HL-60/S4 treated with retinoic acid at 250 ng/mL for 4 days and 3 days (cell line): ENCODE measurements around the gene WNT1.

Source experiments
- in situ Hi-C: fragments of 300-500 bp; cut with MboI; formaldehyde crosslinking; loops from 2 replicates; pipeline ENCODE4 v1.7.0; 2022; ENCODE audit warnings: low sequenced_read_pairs

Gene WNT1

DNA sequence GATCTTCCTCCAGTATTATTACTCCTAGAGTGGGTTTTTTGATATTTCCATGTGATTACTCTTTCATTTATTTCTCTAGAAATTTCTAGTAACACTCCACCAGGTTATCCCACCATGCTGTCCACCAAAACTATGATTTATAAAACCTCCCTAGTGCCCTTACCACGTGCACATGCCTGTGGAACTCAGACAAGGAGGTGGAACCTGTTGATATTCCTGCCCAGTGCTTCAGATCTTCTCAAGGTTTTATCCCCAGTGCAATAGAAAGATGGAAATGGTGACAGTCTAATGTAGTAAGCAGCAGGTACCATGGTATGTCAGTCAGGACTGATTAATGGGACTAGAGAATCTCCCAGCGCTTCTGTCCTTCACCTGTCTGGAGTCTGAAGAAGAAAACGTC, 17.3 kb upstream of the WNT1 start:
- in situ Hi-C loops: no loop called here

- in situ Hi-C loops: no loop called here
These were observed 16.8 kb upstream of the WNT1 start for GRCh38 chr12:48961331-48961730.

GRCh38 chr12:48961801-48962200, 16.3 kb upstream of the WNT1 start:
- in situ Hi-C loops: no loop called here

GRCh38 chr12:48965298-48965838, 12.8 kb upstream of the WNT1 start:
- in situ Hi-C loops: no loop called here

- in situ Hi-C loops: no loop called here
These were observed 11.8 kb upstream of the WNT1 start for GRCh38 chr12:48966177-48966895.

DNA sequence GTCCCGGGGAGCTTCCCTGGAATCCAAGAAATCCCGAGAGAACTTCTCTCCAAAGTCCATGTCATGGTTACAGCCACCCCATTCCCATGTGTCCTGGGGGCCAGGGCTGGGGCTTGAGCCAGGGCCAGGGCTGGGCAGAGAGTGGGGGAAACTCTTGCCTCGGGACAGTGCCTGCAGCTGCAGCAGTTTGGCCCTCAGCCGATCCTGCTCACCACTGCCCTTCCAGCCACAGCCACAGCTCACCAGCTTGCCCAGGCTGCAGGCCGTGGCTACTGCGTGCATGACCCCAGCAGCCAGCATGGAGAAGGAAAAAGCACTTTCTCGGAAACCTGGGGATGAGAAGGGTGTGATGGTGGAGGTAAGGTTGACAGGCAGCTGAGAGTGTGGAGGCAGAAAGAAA, 10.1 kb upstream of the WNT1 start:
- in situ Hi-C loops: no loop called here

DNA sequence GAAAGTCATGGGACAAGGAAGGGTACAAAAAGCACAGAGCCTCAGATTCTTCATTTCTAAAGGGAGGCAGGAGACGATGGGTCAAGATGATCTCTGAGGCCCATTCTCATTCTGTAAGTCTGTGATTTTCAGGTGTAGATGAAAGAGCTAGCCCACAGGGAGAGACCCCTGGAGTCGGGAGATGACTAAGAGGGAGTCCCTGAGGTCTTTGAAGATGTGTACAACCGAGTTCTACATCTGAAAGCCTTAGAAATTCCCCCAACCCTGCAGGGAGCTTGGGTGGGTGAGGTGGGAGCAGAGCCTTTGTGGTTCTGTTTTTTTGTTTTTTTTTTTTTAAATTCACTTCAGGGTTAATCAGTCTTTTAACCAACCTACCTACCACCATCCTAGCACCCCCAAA, 9.7 kb upstream of the WNT1 start:
- in situ Hi-C loops: no loop called here

DNA sequence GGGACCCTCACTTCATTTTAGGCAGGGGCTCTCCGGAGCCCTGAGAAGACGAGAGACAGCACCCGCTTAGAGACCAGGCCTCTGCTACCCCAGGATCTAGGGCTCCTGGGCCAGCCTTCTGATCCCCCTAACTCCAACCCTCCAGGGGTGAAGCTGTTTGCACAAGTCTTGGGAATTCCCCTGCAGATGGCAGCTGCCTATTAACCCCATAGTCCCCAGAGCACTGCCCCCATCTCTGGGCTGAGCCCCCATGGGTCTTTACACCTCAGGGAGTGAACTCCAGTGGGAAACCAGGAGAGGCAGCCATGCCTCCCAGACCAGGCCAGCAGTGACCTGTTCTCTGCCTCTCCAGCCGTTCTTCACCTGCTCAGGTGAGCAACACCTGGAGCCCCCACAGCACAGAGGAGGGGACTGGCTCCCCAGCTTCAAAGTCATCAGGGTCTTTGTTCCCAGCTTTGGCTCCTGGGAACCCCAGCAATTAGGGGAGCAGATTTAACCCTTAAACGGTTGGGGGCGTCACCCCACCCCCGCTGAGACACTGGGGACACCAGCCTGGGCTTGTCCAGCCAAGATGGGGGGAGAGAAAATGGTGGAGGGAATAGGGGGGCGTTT, 8.9 kb upstream of the WNT1 start:
- in situ Hi-C loops: no loop called here

- in situ Hi-C loops: no loop called here
These were observed 8.1 kb upstream of the WNT1 start for GRCh38 chr12:48969833-48970701.

DNA sequence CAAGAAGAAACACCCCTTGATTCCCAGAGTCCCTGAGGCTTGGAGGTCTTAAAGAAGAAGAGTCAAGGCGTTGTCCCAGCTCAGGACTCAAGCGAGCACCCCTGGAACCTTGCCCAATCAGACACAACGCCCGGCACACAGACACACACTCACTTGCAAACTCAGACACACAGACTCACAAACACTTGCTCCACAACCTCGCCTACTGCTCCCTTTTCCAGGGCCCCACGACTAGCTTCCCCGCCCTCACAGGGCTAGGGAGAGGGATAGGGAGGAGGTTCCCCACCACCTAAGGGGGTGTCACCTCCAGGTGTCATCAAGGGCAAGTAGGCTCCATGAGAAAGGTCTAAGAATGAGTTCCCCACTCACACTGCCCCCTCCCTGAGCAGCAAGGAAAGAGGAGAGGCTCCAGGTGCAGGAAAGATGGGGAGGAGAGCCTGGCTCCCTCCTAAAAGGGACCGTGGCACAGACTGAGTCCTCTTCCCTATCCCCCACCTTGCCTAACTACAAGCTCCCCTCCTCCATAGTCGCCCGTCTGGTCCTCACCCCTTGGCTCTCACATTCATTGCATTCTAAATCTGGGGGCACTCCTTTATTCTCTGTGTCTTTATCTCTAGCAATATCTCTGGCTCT, 7.3 kb upstream of the WNT1 start:
- in situ Hi-C loops: no loop called here

DNA sequence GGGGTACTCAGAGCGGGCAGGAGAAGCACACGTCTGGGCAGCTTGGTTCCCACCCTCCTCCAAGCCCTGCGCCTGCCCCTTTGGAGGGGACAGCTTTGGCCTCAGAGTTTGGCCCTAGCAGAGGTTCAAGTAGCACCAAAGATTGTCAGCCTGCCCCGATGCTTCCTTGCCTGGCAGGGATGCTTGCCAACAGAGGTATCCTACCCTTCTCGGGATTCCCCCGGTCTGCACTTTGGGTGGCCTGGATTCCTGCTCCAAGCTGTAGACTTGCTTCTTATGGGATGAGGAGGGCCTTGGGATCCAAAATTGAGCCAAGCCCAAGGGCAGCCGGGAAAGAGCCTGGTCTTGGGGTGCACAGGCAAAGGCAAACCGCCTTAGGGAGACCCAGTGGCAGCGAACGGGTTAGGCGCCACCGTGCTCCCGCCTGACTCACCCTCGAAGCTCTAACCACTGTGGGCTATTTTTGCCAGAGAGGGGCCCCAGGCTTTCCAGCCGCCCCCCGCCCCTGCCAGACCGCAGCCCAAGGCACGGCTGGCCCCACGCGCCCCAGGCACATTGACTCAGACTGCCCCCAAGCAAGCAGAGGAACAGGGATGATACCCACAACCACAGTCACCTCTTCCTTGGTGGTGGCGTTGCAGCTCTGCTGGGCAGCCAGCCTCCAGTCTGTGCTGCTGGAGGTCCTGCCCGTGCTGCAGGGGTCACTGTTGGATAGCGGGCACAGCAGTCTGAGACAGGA, 5.7 kb upstream of the WNT1 start:
- in situ Hi-C loops: no loop called here

DNA sequence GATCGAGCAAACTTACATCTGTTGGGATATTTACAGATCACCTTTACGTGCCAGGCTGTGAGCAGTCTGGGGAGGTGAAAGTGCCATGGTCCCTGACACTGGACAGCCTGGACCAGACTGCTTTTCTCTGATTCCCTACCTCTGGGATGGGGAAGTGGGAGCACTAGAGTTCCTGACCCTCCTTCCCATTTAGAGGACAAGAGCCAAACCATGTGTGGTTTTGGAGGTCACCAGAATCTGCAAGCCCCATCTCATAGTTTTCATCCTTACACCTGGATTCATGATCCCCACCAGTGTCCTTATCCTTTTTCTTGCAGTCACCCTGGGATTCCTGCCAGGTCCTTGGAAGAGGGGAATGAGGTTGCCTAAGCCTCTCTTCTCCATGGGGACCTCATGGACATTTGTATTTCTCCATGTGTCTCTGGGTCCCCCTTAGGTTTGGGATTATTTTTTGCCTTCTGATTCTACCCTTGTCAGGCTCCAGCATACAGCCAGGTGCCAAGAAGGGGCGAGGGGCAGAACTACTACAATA, 5.1 kb upstream of the WNT1 start:
- in situ Hi-C loops: no loop called here

DNA sequence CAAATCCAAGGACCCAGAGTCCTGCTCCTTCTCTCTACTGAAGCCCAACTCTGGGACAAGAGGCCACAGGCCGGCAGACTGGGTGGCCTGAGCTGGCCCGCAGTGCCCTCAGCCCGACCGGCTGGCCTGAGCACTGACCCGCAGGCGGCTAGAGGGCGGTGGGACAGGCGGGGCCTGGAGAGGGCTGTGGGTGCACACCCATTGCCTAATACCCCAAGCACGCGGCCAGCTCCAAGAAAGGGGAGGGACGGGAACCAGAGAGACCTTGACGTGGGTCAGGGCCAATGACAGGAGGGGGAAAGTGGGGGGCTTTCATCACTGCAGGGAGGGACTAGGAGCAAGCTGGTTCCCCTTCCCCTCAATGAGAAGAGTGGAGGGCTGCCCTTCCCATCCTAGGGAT, 4.6 kb upstream of the WNT1 start:
- in situ Hi-C loops: no loop called here

DNA sequence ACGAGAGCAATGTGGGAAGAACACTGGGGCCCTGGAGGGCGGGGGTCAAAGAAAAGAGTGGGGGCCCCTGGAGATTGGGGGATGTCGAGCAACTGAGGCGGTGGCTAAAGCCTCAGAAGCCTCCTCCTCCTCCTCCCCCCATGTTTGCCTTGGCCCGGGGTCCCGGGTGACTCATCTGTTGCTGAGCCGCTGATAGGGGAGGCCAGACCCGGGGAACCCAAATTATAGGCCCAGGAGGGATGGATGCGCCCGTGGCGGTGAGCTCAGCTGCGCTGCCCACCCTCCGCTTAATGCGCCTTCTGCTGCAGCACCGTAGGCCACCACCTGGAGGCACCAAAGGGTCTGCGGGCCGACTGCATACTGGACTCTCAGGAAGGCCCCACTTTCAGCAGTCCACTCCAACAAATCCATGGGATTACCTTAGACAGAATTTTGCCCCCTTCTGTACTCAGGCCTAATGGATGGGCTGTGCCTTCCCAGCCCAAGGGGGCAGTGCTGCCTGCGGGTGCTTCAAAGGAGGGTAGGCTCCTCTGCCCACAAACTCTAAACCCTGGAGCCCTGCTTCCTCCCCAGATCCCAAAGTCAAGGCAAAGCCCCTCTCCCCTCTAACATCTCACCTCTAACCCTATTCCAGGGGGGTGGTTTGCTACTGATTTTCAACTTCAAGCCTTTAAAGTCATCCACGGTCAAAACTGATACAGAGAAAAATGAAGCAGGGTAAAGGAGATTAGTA, 4.0 kb upstream of the WNT1 start:
- in situ Hi-C loops: no loop called here

DNA sequence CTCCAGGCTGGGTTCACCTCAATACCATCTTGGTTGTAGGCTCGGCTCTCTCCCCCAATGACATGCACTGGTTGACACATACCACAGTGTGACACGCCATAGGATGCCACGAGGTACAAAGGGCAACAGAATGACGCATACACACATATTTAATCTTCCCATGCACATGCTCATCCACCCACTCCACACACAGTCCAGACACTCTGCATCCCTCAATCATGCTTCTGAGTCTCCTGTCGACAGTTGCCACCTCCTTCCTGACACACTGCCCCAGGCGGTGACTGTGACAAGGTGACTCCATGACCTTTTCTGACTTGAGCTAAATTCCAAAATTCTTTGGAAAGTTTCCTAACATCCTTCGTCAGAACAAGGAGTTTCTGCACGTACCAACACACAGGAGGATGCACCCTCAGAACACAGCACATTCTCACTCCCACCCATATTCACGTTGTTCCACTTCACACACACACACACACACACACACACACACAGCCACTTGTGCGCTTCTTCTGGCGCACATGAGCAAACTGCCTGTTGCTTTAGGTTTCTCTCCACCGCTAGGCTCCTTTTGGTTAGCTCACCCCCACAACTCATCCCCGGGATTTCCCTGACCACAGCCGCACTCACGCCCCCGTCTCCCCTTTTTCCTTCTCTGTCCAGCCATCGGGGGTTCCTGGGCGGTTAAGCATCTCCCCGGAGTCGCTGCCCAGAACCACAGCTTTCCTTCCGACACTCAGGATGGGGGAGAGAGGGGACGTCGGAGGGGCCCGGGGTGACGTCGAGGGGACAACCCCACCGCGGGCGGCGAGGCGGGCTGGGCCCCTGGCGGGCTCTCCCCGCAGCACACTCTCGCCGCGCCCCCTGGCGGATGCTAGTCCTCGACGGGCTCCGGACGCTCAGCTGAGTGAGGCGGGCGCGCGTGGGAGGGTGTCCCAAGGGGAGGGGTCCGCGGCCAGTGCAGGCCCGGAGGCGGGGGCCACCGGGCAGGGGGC, 536 bp upstream of the WNT1 start:
- in situ Hi-C loops: no loop called here

DNA sequence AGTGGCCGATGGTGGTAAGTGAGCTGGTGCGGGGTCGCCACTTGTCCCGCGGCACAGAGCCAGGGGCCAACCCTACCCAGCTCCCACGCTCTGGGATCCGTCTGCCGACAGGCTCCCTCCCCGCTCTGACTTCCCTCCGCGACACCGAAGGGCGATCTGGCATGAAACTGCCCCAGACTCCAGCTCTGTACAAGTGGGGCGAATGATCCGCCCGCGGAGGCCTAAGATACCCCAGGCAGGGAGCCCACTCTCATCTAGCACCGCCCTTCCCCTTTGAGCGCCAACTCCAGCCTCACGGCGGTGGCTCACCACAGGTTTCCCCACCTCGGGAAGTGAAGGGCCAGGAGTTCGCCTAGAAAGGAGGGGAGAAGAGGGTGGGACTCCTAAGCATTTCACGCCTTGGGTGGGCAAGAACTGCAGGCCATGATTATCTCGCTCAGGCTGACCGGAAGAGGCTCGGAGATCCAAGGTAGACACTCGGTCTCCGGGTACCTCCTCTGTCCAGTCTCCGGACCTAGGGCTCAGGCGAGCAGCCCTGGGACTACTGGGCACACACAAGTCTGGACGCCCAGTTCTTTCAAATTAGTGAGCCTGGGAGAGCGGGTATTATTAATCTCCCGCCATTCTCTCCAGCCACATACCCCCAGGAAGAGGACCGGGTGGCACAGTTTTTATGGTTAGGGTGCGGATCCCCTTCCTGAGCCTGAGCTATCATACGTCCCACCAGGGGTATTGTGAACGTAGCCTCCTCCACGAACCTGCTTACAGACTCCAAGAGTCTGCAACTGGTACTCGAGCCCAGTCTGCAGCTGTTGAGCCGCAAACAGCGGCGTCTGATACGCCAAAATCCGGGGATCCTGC, 849 bp downstream of the WNT1 start:
- in situ Hi-C loops: no loop called here

GRCh38 chr12:48979602-48980388, 1.7 kb downstream of the WNT1 start:
- in situ Hi-C loops: no loop called here
